ENCODE measurements around the gene MAML3. TPM values are rescaled to one million over a fixed set of nuclear protein-coding genes. Genes with fewer than 3 reads are reported as not detected.

MAML3 gene
- total and polyA plus RNA-seq, 2 experiments from 2014 or later = 4.1 to 11.2 TPM

GRCh38 chr4:139969635-139970266 lies 184.2 kb downstream of the MAML3 start:
- DNase-seq (ENCODE audit: low spot score) = no peak
- Histone ChIP-seq H3K4me3 (no peak overlapping the region), H3K9me2 (replicated peaks; ENCODE audit: insufficient read depth) (no peaks in the 10 kb centered on the region), H2AFZ (no peak overlapping the region), H3K4me1 (ENCODE audit: insufficient read depth) (no peaks in the 10 kb centered on the region), H3K27me3 (no peaks in the 10 kb centered on the region), H3K4me2 (no peak overlapping the region), H4K20me1 (ENCODE audit: insufficient read depth, poor library complexity, severe bottlenecking) (no peaks in the 10 kb centered on the region), H3K9me3 (ENCODE audit: low read depth) (no peaks in the 10 kb centered on the region), H3K27ac (no peak overlapping the region), H3K79me2 (peaks cover 10% of the 10 kb centered on the region), H3K36me3 (replicated peaks; ENCODE audit: insufficient read depth, low read depth) (no peaks in the 10 kb centered on the region)
- WGBS (ENCODE audit: low lambda C conversion rate, missing lambda C conversion rate) = 74% methylated on average over 7 of the region's 7 CpGs
- TF ChIP-seq EZH2phosphoT487 (IDR thresholded peaks at IDR 0.05; ENCODE audit: low read depth, severe bottlenecking, unreplicated experiment) = no peak
- no peak for TF ChIP-seq EZH2 (IDR thresholded peaks at IDR 0.05; ENCODE audit: borderline replicate concordance)

- DNase-seq (ENCODE audit: low spot score) = no peak
- no peaks in the 10 kb centered on the region for H3K4me1 ChIP-seq (ENCODE audit: insufficient read depth)
- no peak overlapping the region for H2AFZ ChIP-seq
- H3K27ac ChIP-seq = no peak overlapping the region
- H3K4me3 ChIP-seq = no peak overlapping the region
- WGBS (ENCODE audit: low lambda C conversion rate, missing lambda C conversion rate) = 68% methylated on average over 3 of the region's 3 CpGs
- H3K4me2 ChIP-seq = no peak overlapping the region
- no peaks in the 10 kb centered on the region for H3K36me3 ChIP-seq (replicated peaks; ENCODE audit: insufficient read depth, low read depth)
- no peaks in the 10 kb centered on the region for H3K27me3 ChIP-seq
- H3K9me3 ChIP-seq (ENCODE audit: low read depth) = no peaks in the 10 kb centered on the region
- no peaks in the 10 kb centered on the region for H4K20me1 ChIP-seq (ENCODE audit: insufficient read depth, poor library complexity, severe bottlenecking)
- TF ChIP-seq EZH2 (IDR thresholded peaks at IDR 0.05; ENCODE audit: borderline replicate concordance) (no peak), EZH2phosphoT487 (IDR thresholded peaks at IDR 0.05; ENCODE audit: low read depth, severe bottlenecking, unreplicated experiment) (no peak)
- TF ChIP-seq, protein P1, sequence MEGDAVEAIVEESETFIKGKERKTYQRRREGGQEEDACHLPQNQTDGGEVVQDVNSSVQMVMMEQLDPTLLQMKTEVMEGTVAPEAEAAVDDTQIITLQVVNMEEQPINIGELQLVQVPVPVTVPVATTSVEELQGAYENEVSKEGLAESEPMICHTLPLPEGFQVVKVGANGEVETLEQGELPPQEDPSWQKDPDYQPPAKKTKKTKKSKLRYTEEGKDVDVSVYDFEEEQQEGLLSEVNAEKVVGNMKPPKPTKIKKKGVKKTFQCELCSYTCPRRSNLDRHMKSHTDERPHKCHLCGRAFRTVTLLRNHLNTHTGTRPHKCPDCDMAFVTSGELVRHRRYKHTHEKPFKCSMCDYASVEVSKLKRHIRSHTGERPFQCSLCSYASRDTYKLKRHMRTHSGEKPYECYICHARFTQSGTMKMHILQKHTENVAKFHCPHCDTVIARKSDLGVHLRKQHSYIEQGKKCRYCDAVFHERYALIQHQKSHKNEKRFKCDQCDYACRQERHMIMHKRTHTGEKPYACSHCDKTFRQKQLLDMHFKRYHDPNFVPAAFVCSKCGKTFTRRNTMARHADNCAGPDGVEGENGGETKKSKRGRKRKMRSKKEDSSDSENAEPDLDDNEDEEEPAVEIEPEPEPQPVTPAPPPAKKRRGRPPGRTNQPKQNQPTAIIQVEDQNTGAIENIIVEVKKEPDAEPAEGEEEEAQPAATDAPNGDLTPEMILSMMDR (IDR thresholded peaks at IDR 0.05; ENCODE audit: poor library complexity) = no peak
- H3K9me2 ChIP-seq (replicated peaks; ENCODE audit: insufficient read depth) = no peaks in the 10 kb centered on the region
- H3K79me2 ChIP-seq = peaks cover 16% of the 10 kb centered on the region
These were observed 185.2 kb downstream of the MAML3 start for GRCh38 chr4:139968831-139969230.

DNA sequence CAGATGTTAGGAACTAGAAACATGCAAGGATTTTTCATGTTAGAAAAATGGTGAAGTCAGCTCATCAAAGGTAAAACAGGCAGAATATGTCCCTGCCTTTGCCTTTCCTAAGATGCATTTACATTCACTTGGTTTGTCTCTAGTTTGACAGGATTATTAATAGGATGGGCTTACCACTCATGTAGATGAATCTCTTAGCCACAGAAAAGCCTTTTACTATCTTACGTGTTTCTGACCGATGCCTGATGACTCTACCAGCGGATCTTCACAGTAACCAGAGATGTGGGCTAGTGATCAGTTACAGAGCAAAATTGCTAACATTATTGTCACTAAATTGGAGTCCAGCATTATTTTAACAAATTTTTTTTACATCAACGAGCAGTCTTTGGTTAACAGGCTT lies 187.6 kb downstream of the MAML3 start:
- Histone ChIP-seq H4K20me1 (ENCODE audit: insufficient read depth, poor library complexity, severe bottlenecking) (no peaks in the 10 kb centered on the region), H3K27me3 (no peaks in the 10 kb centered on the region), H3K4me1 (ENCODE audit: insufficient read depth) (no peaks in the 10 kb centered on the region), H2AFZ (no peak overlapping the region), H3K79me2 (peaks cover 15% of the 10 kb centered on the region), H3K9me3 (ENCODE audit: low read depth) (no peaks in the 10 kb centered on the region), H3K27ac (no peak overlapping the region), H3K36me3 (replicated peaks; ENCODE audit: insufficient read depth, low read depth) (no peaks in the 10 kb centered on the region), H3K9me2 (replicated peaks; ENCODE audit: insufficient read depth) (no peaks in the 10 kb centered on the region), H3K4me2 (no peak overlapping the region), H3K4me3 (no peak overlapping the region)
- no peak for DNase-seq (ENCODE audit: low spot score)
- 78% methylated on average over 4 of the region's 4 CpGs for WGBS (ENCODE audit: low lambda C conversion rate, missing lambda C conversion rate)
- TF ChIP-seq EZH2 (IDR thresholded peaks at IDR 0.05; ENCODE audit: borderline replicate concordance) (no peak), EZH2phosphoT487 (IDR thresholded peaks at IDR 0.05; ENCODE audit: low read depth, severe bottlenecking, unreplicated experiment) (no peak)
- TF ChIP-seq, protein P1 (IDR thresholded peaks at IDR 0.05; ENCODE audit: poor library complexity) = no peak

DNA sequence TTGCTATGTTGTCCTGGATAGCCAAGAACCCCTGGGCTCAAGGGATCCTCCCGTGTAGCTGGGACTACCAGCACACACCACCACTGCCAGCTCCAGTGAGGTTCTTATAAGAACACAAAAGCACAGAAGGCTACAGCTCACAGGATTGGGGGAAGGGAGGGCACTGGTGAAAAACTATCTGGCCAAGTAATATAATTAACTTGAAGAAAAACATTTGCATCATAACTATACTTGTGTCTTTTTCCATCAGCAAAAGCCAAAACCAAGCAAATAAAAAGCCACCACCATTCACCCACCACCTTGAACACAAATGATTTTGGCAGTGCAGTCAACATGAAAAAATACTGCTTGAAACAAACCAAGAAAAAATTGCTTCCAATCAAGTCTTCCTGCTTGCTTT lies 188.2 kb downstream of the MAML3 start:
- H3K9me2 ChIP-seq (replicated peaks; ENCODE audit: insufficient read depth) = no peaks in the 10 kb centered on the region
- no peaks in the 10 kb centered on the region for H3K9me3 ChIP-seq (ENCODE audit: low read depth)
- TF ChIP-seq EZH2 (IDR thresholded peaks at IDR 0.05; ENCODE audit: borderline replicate concordance) (no peak), EZH2phosphoT487 (IDR thresholded peaks at IDR 0.05; ENCODE audit: low read depth, severe bottlenecking, unreplicated experiment) (no peak)
- TF ChIP-seq, protein P1 (IDR thresholded peaks at IDR 0.05; ENCODE audit: poor library complexity) = no peak
- DNase-seq (ENCODE audit: low spot score) = no peak
- H3K27ac ChIP-seq = no peak overlapping the region
- H2AFZ ChIP-seq = no peak overlapping the region
- 67% methylated on average over 1 of the region's 1 CpG for WGBS (ENCODE audit: low lambda C conversion rate, missing lambda C conversion rate)
- no peak overlapping the region for H3K4me2 ChIP-seq
- H3K36me3 ChIP-seq (replicated peaks; ENCODE audit: insufficient read depth, low read depth) = no peaks in the 10 kb centered on the region
- H3K4me3 ChIP-seq = no peak overlapping the region
- no peaks in the 10 kb centered on the region for H4K20me1 ChIP-seq (ENCODE audit: insufficient read depth, poor library complexity, severe bottlenecking)
- H3K4me1 ChIP-seq (ENCODE audit: insufficient read depth) = no peaks in the 10 kb centered on the region
- H3K27me3 ChIP-seq = no peaks in the 10 kb centered on the region
- peaks cover 15% of the 10 kb centered on the region for H3K79me2 ChIP-seq

Data from hepatocyte (in vitro differentiated cells).